Measurements from ENCODE around the gene CCKAR. TPM values are rescaled to one million over a fixed set of nuclear protein-coding genes. Genes with fewer than 3 reads are reported as not detected.

The CCKAR gene
- total RNA-seq, 1 donor from 2014 or later, result not detected

- Histone ChIP-seq H3K27ac (ENCODE audit: low read depth, low read length) (no peak overlapping the region), H3K9ac (ENCODE audit: low read depth in 1 of 3, low read length in 3 of 3) (no peak overlapping the region), H3K4me3 (ENCODE audit: low read length in 3 of 3) (no peak overlapping the region), H3K27me3 (ENCODE audit: control insufficient read depth in 3 of 3, insufficient read depth in 3 of 3, low read length in 3 of 3) (peaks cover 0 to 2% (median 0%) of the 10 kb centered on the region in 3 donors), H3K36me3 (ENCODE audit: control insufficient read depth in 3 of 3, insufficient read depth in 3 of 3, low read length in 3 of 3) (no peaks in the 10 kb centered on the region), H3K4me1 (ENCODE audit: control insufficient read depth in 3 of 3, insufficient read depth in 3 of 3, low read length in 3 of 3) (no peaks in the 10 kb centered on the region), H3K9me3 (ENCODE audit: control insufficient read depth in 3 of 3, low read length in 3 of 3) (peaks cover 0 to 6% (median 0%) of the 10 kb centered on the region in 3 donors)
Observed at GRCh38 chr4:26451597-26451996, 38.7 kb downstream of the CCKAR start.

- Histone ChIP-seq H3K36me3 (ENCODE audit: control insufficient read depth in 3 of 3, insufficient read depth in 3 of 3, low read length in 3 of 3) (no peaks in the 10 kb centered on the region), H3K9me3 (ENCODE audit: control insufficient read depth in 3 of 3, low read length in 3 of 3) (peaks cover 0 to 6% (median 0%) of the 10 kb centered on the region in 3 donors), H3K27ac (ENCODE audit: low read depth, low read length) (no peak overlapping the region), H3K4me3 (ENCODE audit: low read length in 3 of 3) (no peak overlapping the region), H3K27me3 (ENCODE audit: control insufficient read depth in 3 of 3, insufficient read depth in 3 of 3, low read length in 3 of 3) (peaks cover 0 to 2% (median 0%) of the 10 kb centered on the region in 3 donors), H3K4me1 (ENCODE audit: control insufficient read depth in 3 of 3, insufficient read depth in 3 of 3, low read length in 3 of 3) (no peaks in the 10 kb centered on the region), H3K9ac (ENCODE audit: low read depth in 1 of 3, low read length in 3 of 3) (no peak overlapping the region)
Observed at GRCh38 chr4:26450418-26450817, 39.9 kb downstream of the CCKAR start.

GRCh38 chr4:26447378-26447777, 42.9 kb downstream of the CCKAR start:
- H3K27ac ChIP-seq (ENCODE audit: low read depth, low read length), result no peak overlapping the region
- H3K4me1 ChIP-seq (ENCODE audit: control insufficient read depth in 3 of 3, insufficient read depth in 3 of 3, low read length in 3 of 3), result no peaks in the 10 kb centered on the region
- no peaks in the 10 kb centered on the region for H3K36me3 ChIP-seq (ENCODE audit: control insufficient read depth in 3 of 3, insufficient read depth in 3 of 3, low read length in 3 of 3)
- H3K9me3 ChIP-seq (ENCODE audit: control insufficient read depth in 3 of 3, low read length in 3 of 3), result no peaks in the 10 kb centered on the region
- no peaks in the 10 kb centered on the region for H3K27me3 ChIP-seq (ENCODE audit: control insufficient read depth in 3 of 3, insufficient read depth in 3 of 3, low read length in 3 of 3)
- no peak overlapping the region for H3K4me3 ChIP-seq (ENCODE audit: low read length in 3 of 3)
- no peak overlapping the region for H3K9ac ChIP-seq (ENCODE audit: low read depth in 1 of 3, low read length in 3 of 3)

- H3K4me1 ChIP-seq (ENCODE audit: control insufficient read depth in 3 of 3, insufficient read depth in 3 of 3, low read length in 3 of 3), result no peaks in the 10 kb centered on the region
- no peak overlapping the region for H3K9ac ChIP-seq (ENCODE audit: low read depth in 1 of 3, low read length in 3 of 3)
- H3K27ac ChIP-seq (ENCODE audit: low read depth, low read length), result no peak overlapping the region
- H3K9me3 ChIP-seq (ENCODE audit: control insufficient read depth in 3 of 3, low read length in 3 of 3), result no peaks in the 10 kb centered on the region
- no peaks in the 10 kb centered on the region for H3K27me3 ChIP-seq (ENCODE audit: control insufficient read depth in 3 of 3, insufficient read depth in 3 of 3, low read length in 3 of 3)
- no peak overlapping the region for H3K4me3 ChIP-seq (ENCODE audit: low read length in 3 of 3)
- H3K36me3 ChIP-seq (ENCODE audit: control insufficient read depth in 3 of 3, insufficient read depth in 3 of 3, low read length in 3 of 3), result no peaks in the 10 kb centered on the region
Observed at GRCh38 chr4:26441771-26442170, 48.5 kb downstream of the CCKAR start.

- no peak overlapping the region for H3K4me3 ChIP-seq (ENCODE audit: low read length in 3 of 3)
- no peak overlapping the region for H3K9ac ChIP-seq (ENCODE audit: low read depth in 1 of 3, low read length in 3 of 3)
Observed at GRCh38 chr4:26441102-26441501, 49.2 kb downstream of the CCKAR start.

GRCh38 chr4:26434030-26434639, 56.1 kb downstream of the CCKAR start:
- no peak overlapping the region for H3K9ac ChIP-seq (ENCODE audit: low read depth in 1 of 3, low read length in 3 of 3)
- H3K36me3 ChIP-seq (ENCODE audit: control insufficient read depth in 3 of 3, insufficient read depth in 3 of 3, low read length in 3 of 3), result peaks cover 9 to 12% (median 11%) of the 10 kb centered on the region in 3 donors
- no peaks in the 10 kb centered on the region for H3K27me3 ChIP-seq (ENCODE audit: control insufficient read depth in 3 of 3, insufficient read depth in 3 of 3, low read length in 3 of 3)
- H3K27ac ChIP-seq (ENCODE audit: low read depth, low read length), result no peak overlapping the region
- no peak overlapping the region for H3K4me3 ChIP-seq (ENCODE audit: low read length in 3 of 3)
- peaks cover 0 to 2% (median 0%) of the 10 kb centered on the region in 3 donors for H3K4me1 ChIP-seq (ENCODE audit: control insufficient read depth in 3 of 3, insufficient read depth in 3 of 3, low read length in 3 of 3)
- no peaks in the 10 kb centered on the region for H3K9me3 ChIP-seq (ENCODE audit: control insufficient read depth in 3 of 3, low read length in 3 of 3)

More at GRCh38 chr4:26441102-26441501, 49.2 kb downstream of the CCKAR start:
- Histone ChIP-seq H3K27ac (ENCODE audit: low read depth, low read length) (no peak overlapping the region), H3K36me3 (ENCODE audit: control insufficient read depth in 3 of 3, insufficient read depth in 3 of 3, low read length in 3 of 3) (no peaks in the 10 kb centered on the region), H3K4me1 (ENCODE audit: control insufficient read depth in 3 of 3, insufficient read depth in 3 of 3, low read length in 3 of 3) (no peaks in the 10 kb centered on the region), H3K9me3 (ENCODE audit: control insufficient read depth in 3 of 3, low read length in 3 of 3) (no peaks in the 10 kb centered on the region), H3K27me3 (ENCODE audit: control insufficient read depth in 3 of 3, insufficient read depth in 3 of 3, low read length in 3 of 3) (no peaks in the 10 kb centered on the region)

GRCh38 chr4:26433556-26433955, 56.7 kb downstream of the CCKAR start:
- Histone ChIP-seq H3K27ac (ENCODE audit: low read depth, low read length) (no peak overlapping the region), H3K9me3 (ENCODE audit: control insufficient read depth in 3 of 3, low read length in 3 of 3) (no peaks in the 10 kb centered on the region), H3K4me3 (ENCODE audit: low read length in 3 of 3) (no peak overlapping the region), H3K4me1 (ENCODE audit: control insufficient read depth in 3 of 3, insufficient read depth in 3 of 3, low read length in 3 of 3) (peaks cover 0 to 2% (median 0%) of the 10 kb centered on the region in 3 donors), H3K36me3 (ENCODE audit: control insufficient read depth in 3 of 3, insufficient read depth in 3 of 3, low read length in 3 of 3) (peaks cover 9 to 15% (median 11%) of the 10 kb centered on the region in 3 donors), H3K27me3 (ENCODE audit: control insufficient read depth in 3 of 3, insufficient read depth in 3 of 3, low read length in 3 of 3) (no peaks in the 10 kb centered on the region), H3K9ac (ENCODE audit: low read depth in 1 of 3, low read length in 3 of 3) (no peak overlapping the region)

GRCh38 chr4:26432419-26432818, 57.9 kb downstream of the CCKAR start:
- Histone ChIP-seq H3K27me3 (ENCODE audit: control insufficient read depth in 3 of 3, insufficient read depth in 3 of 3, low read length in 3 of 3) (no peaks in the 10 kb centered on the region), H3K9me3 (ENCODE audit: control insufficient read depth in 3 of 3, low read length in 3 of 3) (no peaks in the 10 kb centered on the region), H3K4me3 (ENCODE audit: low read length in 3 of 3) (no peak overlapping the region), H3K27ac (ENCODE audit: low read depth, low read length) (no peak overlapping the region), H3K9ac (ENCODE audit: low read depth in 1 of 3, low read length in 3 of 3) (no peak overlapping the region), H3K4me1 (ENCODE audit: control insufficient read depth in 3 of 3, insufficient read depth in 3 of 3, low read length in 3 of 3) (peaks cover 0 to 2% (median 0%) of the 10 kb centered on the region in 3 donors), H3K36me3 (ENCODE audit: control insufficient read depth in 3 of 3, insufficient read depth in 3 of 3, low read length in 3 of 3) (peaks cover 9 to 15% (median 11%) of the 10 kb centered on the region in 3 donors)

- H3K36me3 ChIP-seq (ENCODE audit: control insufficient read depth in 3 of 3, insufficient read depth in 3 of 3, low read length in 3 of 3), result peaks cover 9 to 15% (median 11%) of the 10 kb centered on the region in 3 donors
Observed at GRCh38 chr4:26431461-26432180, 58.7 kb downstream of the CCKAR start.

More at GRCh38 chr4:26431461-26432180, 58.7 kb downstream of the CCKAR start:
- Histone ChIP-seq H3K27ac (ENCODE audit: low read depth, low read length) (no peak overlapping the region), H3K9me3 (ENCODE audit: control insufficient read depth in 3 of 3, low read length in 3 of 3) (no peaks in the 10 kb centered on the region), H3K4me3 (ENCODE audit: low read length in 3 of 3) (no peak overlapping the region), H3K9ac (ENCODE audit: low read depth in 1 of 3, low read length in 3 of 3) (no peak overlapping the region), H3K4me1 (ENCODE audit: control insufficient read depth in 3 of 3, insufficient read depth in 3 of 3, low read length in 3 of 3) (peaks cover 2 to 6% (median 4%) of the 10 kb centered on the region in 3 donors), H3K27me3 (ENCODE audit: control insufficient read depth in 3 of 3, insufficient read depth in 3 of 3, low read length in 3 of 3) (no peaks in the 10 kb centered on the region)
